ENCODE measurements around the gene NCOA3. TPM values are rescaled to one million over a fixed set of nuclear protein-coding genes. Genes with fewer than 3 reads are reported as not detected.
"Not testable (repeated sequence)": the region's sequence is repeated elsewhere in the genome, so short reads cannot be mapped to it uniquely, and the experiment has no call there.

Gene NCOA3
- total RNA-seq, 1 experiment from 2014 or later = 25.9 TPM

DNA sequence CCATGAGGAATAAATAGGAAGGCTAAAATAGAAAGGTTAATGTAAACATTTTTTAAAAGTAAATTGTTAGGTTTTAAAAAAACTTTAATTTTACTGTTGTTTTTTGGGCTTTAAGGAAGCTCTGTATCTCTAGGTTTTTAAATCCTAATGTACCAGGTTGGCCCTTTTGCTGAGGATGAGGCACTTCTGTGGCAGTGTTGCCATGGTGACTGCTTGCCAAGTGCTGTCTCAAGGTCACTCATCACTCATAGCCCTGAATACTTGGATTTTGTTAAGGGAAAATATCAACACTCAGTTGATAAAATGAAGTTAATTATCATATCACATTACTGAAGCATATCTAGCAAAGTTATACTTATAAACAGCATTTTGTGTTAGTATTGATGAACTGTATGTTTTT, 50.2 kb downstream of the NCOA3 start (continued):
- TF ChIP-seq, protein P1, sequence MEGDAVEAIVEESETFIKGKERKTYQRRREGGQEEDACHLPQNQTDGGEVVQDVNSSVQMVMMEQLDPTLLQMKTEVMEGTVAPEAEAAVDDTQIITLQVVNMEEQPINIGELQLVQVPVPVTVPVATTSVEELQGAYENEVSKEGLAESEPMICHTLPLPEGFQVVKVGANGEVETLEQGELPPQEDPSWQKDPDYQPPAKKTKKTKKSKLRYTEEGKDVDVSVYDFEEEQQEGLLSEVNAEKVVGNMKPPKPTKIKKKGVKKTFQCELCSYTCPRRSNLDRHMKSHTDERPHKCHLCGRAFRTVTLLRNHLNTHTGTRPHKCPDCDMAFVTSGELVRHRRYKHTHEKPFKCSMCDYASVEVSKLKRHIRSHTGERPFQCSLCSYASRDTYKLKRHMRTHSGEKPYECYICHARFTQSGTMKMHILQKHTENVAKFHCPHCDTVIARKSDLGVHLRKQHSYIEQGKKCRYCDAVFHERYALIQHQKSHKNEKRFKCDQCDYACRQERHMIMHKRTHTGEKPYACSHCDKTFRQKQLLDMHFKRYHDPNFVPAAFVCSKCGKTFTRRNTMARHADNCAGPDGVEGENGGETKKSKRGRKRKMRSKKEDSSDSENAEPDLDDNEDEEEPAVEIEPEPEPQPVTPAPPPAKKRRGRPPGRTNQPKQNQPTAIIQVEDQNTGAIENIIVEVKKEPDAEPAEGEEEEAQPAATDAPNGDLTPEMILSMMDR (IDR thresholded peaks at IDR 0.05 in 2 of 3, conservative IDR thresholded peaks at IDR 0.05 in 1 of 3; ENCODE audit: borderline replicate concordance in 1 of 3, insufficient read depth in 1 of 3, low read depth in 2 of 3, low read length in 2 of 3) = no peak
- TF ChIP-seq SIN3A (IDR thresholded peaks at IDR 0.05; ENCODE audit: low read depth) (no peak), SRF (IDR thresholded peaks at IDR 0.05; ENCODE audit: low read depth) (no peak), ELF1 (IDR thresholded peaks at IDR 0.05; ENCODE audit: borderline replicate concordance, low read depth) (no peak), CEBPB (IDR thresholded peaks at IDR 0.05; ENCODE audit: low read depth) (no peak), TCF7L2 (IDR thresholded peaks at IDR 0.05; ENCODE audit: borderline replicate concordance, extremely low read depth, insufficient read depth, insufficient read length) (no peak), EZH2phosphoT487 (IDR thresholded peaks at IDR 0.05; ENCODE audit: borderline replicate concordance) (no peak)

DNA sequence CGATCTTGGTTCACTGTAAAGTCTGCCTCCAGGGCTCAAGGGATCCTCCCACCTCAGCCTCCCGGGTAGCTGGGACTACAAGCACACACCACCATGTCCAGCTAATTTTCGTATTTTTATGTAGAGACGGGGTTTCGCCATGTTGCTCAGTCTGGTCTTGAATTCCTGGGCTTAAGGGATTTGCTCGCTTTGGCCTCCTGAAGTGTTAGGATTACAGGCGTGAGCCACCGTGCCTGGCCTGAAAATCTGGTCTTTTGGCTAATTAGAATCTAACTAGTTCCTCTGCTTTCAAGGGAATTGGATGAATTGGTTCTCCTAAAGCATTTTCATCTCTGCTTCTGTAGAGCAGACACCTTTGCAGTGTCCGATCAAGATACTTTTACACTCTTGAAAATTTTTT, 51.3 kb downstream of the NCOA3 start:
- CTCF ChIA-PET = no interaction called here
- no peaks in the 10 kb centered on the region; a peak in 1 of 4 replicates for H3K4me1 ChIP-seq (ENCODE audit: control insufficient read depth in 1 of 2, insufficient read depth in 2 of 2, low read length in 2 of 2)
- no peak for ATAC-seq

DNA sequence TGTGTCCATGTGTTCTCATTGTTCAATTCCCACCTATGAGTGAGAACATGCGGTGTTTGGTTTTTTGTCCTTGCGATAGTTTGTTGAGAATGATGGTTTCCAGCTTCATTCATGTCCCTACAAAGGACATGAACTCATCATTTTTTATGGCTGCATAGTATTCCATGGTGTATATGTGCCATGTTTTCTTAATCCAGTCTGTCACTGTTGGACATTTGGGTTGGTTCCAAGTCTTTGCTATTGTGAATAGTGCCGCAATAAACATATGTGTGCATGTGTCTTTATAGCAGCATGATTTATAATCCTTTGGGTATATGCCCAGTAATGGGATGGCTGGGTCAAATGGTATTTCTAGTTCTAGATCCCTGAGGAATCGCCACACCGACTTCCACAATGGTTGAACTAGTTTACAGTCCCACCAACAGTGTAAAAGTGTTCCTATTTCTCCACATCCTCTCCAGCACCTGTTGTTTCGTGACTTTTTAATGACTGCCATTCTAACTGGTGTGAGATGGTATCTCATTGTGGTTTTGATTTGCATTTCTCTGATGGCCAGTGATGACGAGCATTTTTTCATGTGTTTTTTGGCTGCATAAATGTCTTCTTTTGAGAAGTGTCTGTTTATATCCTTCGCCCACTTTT, 52.0 kb downstream of the NCOA3 start:
- ATAC-seq; H3K9me2 ChIP-seq (ENCODE audit: insufficient read depth); CTCF ChIA-PET; H3K4me1 ChIP-seq (ENCODE audit: control insufficient read depth in 1 of 2, insufficient read depth in 2 of 2, low read length in 2 of 2); POLR2A ChIA-PET; H3K9ac ChIP-seq (ENCODE audit: low read length); H3K27ac ChIP-seq (ENCODE audit: low read depth, low read length); H3K9me3 ChIP-seq (ENCODE audit: control insufficient read depth in 1 of 2, insufficient read depth in 1 of 2, low read depth in 1 of 2, low read length in 2 of 2); H3K27me3 ChIP-seq (ENCODE audit: insufficient read depth, low read length); H2AFZ ChIP-seq (ENCODE audit: low read depth, low read length, poor library complexity, severe bottlenecking); intact Hi-C loops (cut with micrococcal nuclease); H4K20me1 ChIP-seq (ENCODE audit: insufficient read depth); RAD21 ChIA-PET (ENCODE audit: low non-redundant PET in 1 of 2, low total read pairs in 2 of 2, uncharacterized antibody in 2 of 2, unreplicated experiment in 2 of 2); H3K4me2 ChIP-seq (ENCODE audit: low read length); H3K36me3 ChIP-seq (ENCODE audit: control insufficient read depth in 1 of 2, insufficient read depth in 2 of 2, low read length in 2 of 2); BruUV-seq (replicated peaks); H3K4me3 ChIP-seq (replicated peaks in 1 of 2; ENCODE audit: low read depth in 1 of 2, low read length in 2 of 2); DNase-seq (ENCODE audit: low read depth, low spot score): not testable (repeated sequence)
- peaks cover 43% of the 10 kb centered on the region for H3K79me2 ChIP-seq (ENCODE audit: insufficient read depth, low read length)

More for the DNA sequence above, 51.3 kb downstream of the NCOA3 start:
- Histone ChIP-seq H3K4me3 (replicated peaks in 1 of 2; ENCODE audit: low read depth in 1 of 2, low read length in 2 of 2) (no peak overlapping the region), H2AFZ (ENCODE audit: low read depth, low read length, poor library complexity, severe bottlenecking) (no peak overlapping the region), H3K36me3 (ENCODE audit: control insufficient read depth in 1 of 2, insufficient read depth in 2 of 2, low read length in 2 of 2) (no peaks in the 10 kb centered on the region), H3K9me2 (ENCODE audit: insufficient read depth) (no peaks in the 10 kb centered on the region), H3K79me2 (ENCODE audit: insufficient read depth, low read length) (peaks cover 37% of the 10 kb centered on the region), H3K9ac (ENCODE audit: low read length) (no peak overlapping the region), H3K27ac (ENCODE audit: low read depth, low read length) (no peak overlapping the region), H3K4me2 (ENCODE audit: low read length) (no peak overlapping the region), H3K9me3 (ENCODE audit: control insufficient read depth in 1 of 2, insufficient read depth in 1 of 2, low read depth in 1 of 2, low read length in 2 of 2) (no peaks in the 10 kb centered on the region), H3K27me3 (ENCODE audit: insufficient read depth, low read length) (no peaks in the 10 kb centered on the region), H4K20me1 (ENCODE audit: insufficient read depth) (no peaks in the 10 kb centered on the region)
- no peak for DNase-seq (ENCODE audit: low read depth, low spot score)
- intact Hi-C loops (cut with micrococcal nuclease) = no loop called here
- ChIA-PET RAD21 (ENCODE audit: low non-redundant PET in 1 of 2, low total read pairs in 2 of 2, uncharacterized antibody in 2 of 2, unreplicated experiment in 2 of 2) (no interaction called here), POLR2A (no interaction called here)
- no TSS peak for BruUV-seq (replicated peaks)
- no peak for TF ChIP-seq CBX3 (IDR thresholded peaks at IDR 0.05; ENCODE audit: low read depth)
- TF ChIP-seq, protein P2, sequence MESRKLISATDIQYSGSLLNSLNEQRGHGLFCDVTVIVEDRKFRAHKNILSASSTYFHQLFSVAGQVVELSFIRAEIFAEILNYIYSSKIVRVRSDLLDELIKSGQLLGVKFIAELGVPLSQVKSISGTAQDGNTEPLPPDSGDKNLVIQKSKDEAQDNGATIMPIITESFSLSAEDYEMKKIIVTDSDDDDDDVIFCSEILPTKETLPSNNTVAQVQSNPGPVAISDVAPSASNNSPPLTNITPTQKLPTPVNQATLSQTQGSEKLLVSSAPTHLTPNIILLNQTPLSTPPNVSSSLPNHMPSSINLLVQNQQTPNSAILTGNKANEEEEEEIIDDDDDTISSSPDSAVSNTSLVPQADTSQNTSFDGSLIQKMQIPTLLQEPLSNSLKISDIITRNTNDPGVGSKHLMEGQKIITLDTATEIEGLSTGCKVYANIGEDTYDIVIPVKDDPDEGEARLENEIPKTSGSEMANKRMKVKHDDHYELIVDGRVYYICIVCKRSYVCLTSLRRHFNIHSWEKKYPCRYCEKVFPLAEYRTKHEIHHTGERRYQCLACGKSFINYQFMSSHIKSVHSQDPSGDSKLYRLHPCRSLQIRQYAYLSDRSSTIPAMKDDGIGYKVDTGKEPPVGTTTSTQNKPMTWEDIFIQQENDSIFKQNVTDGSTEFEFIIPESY (IDR thresholded peaks at IDR 0.05; ENCODE audit: extremely low read depth, insufficient replicate concordance, low read length) = no peak
- TF ChIP-seq SP1 (IDR thresholded peaks at IDR 0.05; ENCODE audit: low read depth) = no peak
- TF ChIP-seq RAD21 (IDR thresholded peaks at IDR 0.05; ENCODE audit: low read depth) = no peak

Data from HCT116 (cell line).